HEK293 (cell line): ENCODE results near the gene RBBP8.

Experiments used
- CTCF ChIA-PET: fragments of 350-600 bp; formaldehyde crosslinking; extraction: SDS; loops from one replicate; lab custom pipeline; 2021; ENCODE audit warnings: antibody characterized with exemption; lab: Yijun Ruan, JAX
- POLR2A ChIA-PET: fragments of 300-600 bp; formaldehyde crosslinking; extraction: SDS; loops from one replicate; lab custom pipeline; 2020; ENCODE audit warnings: antibody characterized with exemption, inconsistent platforms; lab: Yijun Ruan, JAX
- H3K27ac ChIP-seq: fragments of 200-500 bp; sonication (Bioruptor generic); 2 replicates; pipeline ENCODE4 v1.5.1; 2014; ENCODE audit warnings: low read depth, low read length, control low read depth, inconsistent platforms; ENCODE audit errors: extremely low read depth
- H3K36me3 ChIP-seq, 2 experiments: fragments of 200-500 bp in 1 of 2; sonication (Bioruptor generic) in 1 of 2; 1 replicate in 1 of 2; 2 replicates in 1 of 2; pipeline ENCODE4 v1.5.1; 2014 to 2017; ENCODE audit warnings: inconsistent platforms in 2 of 2, low read length in 2 of 2; ENCODE audit not compliant: control insufficient read depth in 2 of 2, insufficient read depth in 1 of 2
- H3K4me1 ChIP-seq: fragments of 200-500 bp; sonication (Bioruptor generic); 2 replicates; pipeline ENCODE4 v1.5.1; 2014; ENCODE audit warnings: mild to moderate bottlenecking, low read length, inconsistent platforms; ENCODE audit not compliant: control insufficient read depth, insufficient read depth
- H3K4me3 ChIP-seq: 2 replicates; pipeline ENCODE4 v1.5.1; 2011; ENCODE audit warnings: low read depth, mild to moderate bottlenecking, control low read depth, low read length, moderate library complexity
- H3K9me3 ChIP-seq: fragments of 200-500 bp; sonication (Bioruptor generic); 2 replicates; pipeline ENCODE4 v1.5.1; 2014; ENCODE audit warnings: low read depth, low read length, inconsistent platforms; ENCODE audit not compliant: control insufficient read depth, insufficient read depth
- GLIS2 ChIP-seq: fragments of 450-650 bp; formaldehyde crosslinking; IDR thresholded peaks from 2 replicates; pipeline ENCODE4 v1.5.1; 2016; ENCODE audit warnings: missing biosample characterization, missing genetic modification characterization
- OVOL3 ChIP-seq: fragments of 450-650 bp; formaldehyde crosslinking; IDR thresholded peaks from 2 replicates; pipeline ENCODE4 v1.5.1; 2016; ENCODE audit warnings: missing biosample characterization, missing genetic modification characterization
- SCRT1 ChIP-seq: fragments of 450-650 bp; formaldehyde crosslinking; IDR thresholded peaks from 2 replicates; pipeline ENCODE4 v1.5.1; 2016; ENCODE audit warnings: missing biosample characterization, missing genetic modification characterization, borderline replicate concordance
- SCRT2 ChIP-seq: fragments of 450-650 bp; formaldehyde crosslinking; IDR thresholded peaks from 2 replicates; pipeline ENCODE4 v1.5.1; 2016; ENCODE audit warnings: missing biosample characterization, missing genetic modification characterization
- ZBTB17 ChIP-seq: fragments of 450-650 bp; formaldehyde crosslinking; IDR thresholded peaks from 2 replicates; pipeline ENCODE4 v1.5.1; 2016; ENCODE audit warnings: missing biosample characterization, missing genetic modification characterization
- ZBTB20 ChIP-seq: fragments of 450-650 bp; formaldehyde crosslinking; IDR thresholded peaks from 2 replicates; pipeline ENCODE4 v1.5.1; 2016; ENCODE audit warnings: missing biosample characterization, missing genetic modification characterization
- ZFP37 ChIP-seq: fragments of 450-650 bp; formaldehyde crosslinking; IDR thresholded peaks from 2 replicates; pipeline ENCODE4 v1.5.1; 2016; ENCODE audit warnings: missing biosample characterization, missing genetic modification characterization
- ZFP41 ChIP-seq: fragments of 450-650 bp; formaldehyde crosslinking; IDR thresholded peaks from 2 replicates; pipeline ENCODE4 v1.5.1; 2016; ENCODE audit warnings: missing biosample characterization, missing genetic modification characterization, borderline replicate concordance
- ZNF133 ChIP-seq: fragments of 450-650 bp; formaldehyde crosslinking; IDR thresholded peaks from 2 replicates; pipeline ENCODE4 v1.5.1; 2016; ENCODE audit warnings: missing biosample characterization, missing genetic modification characterization
- ZNF155 ChIP-seq: fragments of 450-650 bp; formaldehyde crosslinking; IDR thresholded peaks from 2 replicates; pipeline ENCODE4 v1.5.1; 2016; ENCODE audit warnings: missing biosample characterization, missing genetic modification characterization
- ZNF202 ChIP-seq: fragments of 450-650 bp; formaldehyde crosslinking; IDR thresholded peaks from 2 replicates; pipeline ENCODE4 v1.5.1; 2016; ENCODE audit warnings: missing biosample characterization, missing genetic modification characterization, borderline replicate concordance
- ZNF223 ChIP-seq: fragments of 450-650 bp; formaldehyde crosslinking; IDR thresholded peaks from 2 replicates; pipeline ENCODE4 v1.5.1; 2016; ENCODE audit warnings: missing biosample characterization, missing genetic modification characterization
- ZNF239 ChIP-seq: fragments of 450-650 bp; formaldehyde crosslinking; IDR thresholded peaks from 2 replicates; pipeline ENCODE4 v1.5.1; 2016; ENCODE audit warnings: missing biosample characterization, missing genetic modification characterization
- ZNF248 ChIP-seq: fragments of 450-650 bp; formaldehyde crosslinking; IDR thresholded peaks from 2 replicates; pipeline ENCODE4 v1.5.1; 2017; ENCODE audit warnings: missing biosample characterization, missing genetic modification characterization
- ZNF335 ChIP-seq: fragments of 450-650 bp; formaldehyde crosslinking; conservative IDR thresholded peaks from 2 replicates; pipeline ENCODE4 v1.5.1; 2016; ENCODE audit warnings: missing biosample characterization, missing genetic modification characterization
- ZNF37A ChIP-seq: fragments of 450-650 bp; IDR thresholded peaks from 2 replicates; pipeline ENCODE4 v1.5.1; 2018; ENCODE audit warnings: missing biosample characterization, missing genetic modification characterization
- ZNF394 ChIP-seq: fragments of 450-650 bp; formaldehyde crosslinking; IDR thresholded peaks from 2 replicates; pipeline ENCODE4 v1.5.1; 2016; ENCODE audit warnings: missing biosample characterization, missing genetic modification characterization, mild to moderate bottlenecking, moderate library complexity, borderline replicate concordance
- ZNF473 ChIP-seq: fragments of 450-650 bp; formaldehyde crosslinking; IDR thresholded peaks from 2 replicates; pipeline ENCODE4 v1.5.1; 2017; ENCODE audit warnings: missing biosample characterization, missing genetic modification characterization
- ZNF48 ChIP-seq: fragments of 450-650 bp; formaldehyde crosslinking; IDR thresholded peaks from 2 replicates; pipeline ENCODE4 v1.5.1; 2016; ENCODE audit warnings: missing biosample characterization, missing genetic modification characterization
- ZNF560 ChIP-seq: fragments of 450-650 bp; formaldehyde crosslinking; IDR thresholded peaks from 2 replicates; pipeline ENCODE4 v1.5.1; 2017; ENCODE audit warnings: missing biosample characterization, missing genetic modification characterization, borderline replicate concordance
- ZNF624 ChIP-seq: fragments of 450-650 bp; formaldehyde crosslinking; IDR thresholded peaks from 2 replicates; pipeline ENCODE4 v1.5.1; 2017; ENCODE audit warnings: missing biosample characterization, missing genetic modification characterization
- ZNF660 ChIP-seq: fragments of 450-650 bp; IDR thresholded peaks from 2 replicates; pipeline ENCODE4 v1.5.1; 2018; ENCODE audit warnings: missing biosample characterization, mild to moderate bottlenecking, missing genetic modification characterization
- ZNF670 ChIP-seq: fragments of 450-650 bp; formaldehyde crosslinking; IDR thresholded peaks from 2 replicates; pipeline ENCODE4 v1.5.1; 2016; ENCODE audit warnings: missing biosample characterization, missing genetic modification characterization, low read depth
- ZNF707 ChIP-seq: fragments of 450-650 bp; formaldehyde crosslinking; IDR thresholded peaks from 2 replicates; pipeline ENCODE4 v1.5.1; 2016; ENCODE audit warnings: missing biosample characterization, missing genetic modification characterization
- ZNF747 ChIP-seq: fragments of 450-650 bp; formaldehyde crosslinking; IDR thresholded peaks from 2 replicates; pipeline ENCODE4 v1.5.1; 2016; ENCODE audit warnings: missing biosample characterization, missing genetic modification characterization
- ZNF76 ChIP-seq: fragments of 450-650 bp; formaldehyde crosslinking; IDR thresholded peaks from 2 replicates; pipeline ENCODE4; 2016; ENCODE audit warnings: low read depth, missing biosample characterization, missing genetic modification characterization, borderline replicate concordance
- TF ChIP-seq, protein P1 (sequence below): sonication (generic); formaldehyde crosslinking; IDR thresholded peaks from 2 replicates; pipeline ENCODE4 v1.8.1; 2022; ENCODE audit warnings: mild to moderate bottlenecking, moderate library complexity, missing genetic modification reagents
- TF ChIP-seq, protein P2 (sequence below): fragments of 450-650 bp; formaldehyde crosslinking; IDR thresholded peaks from 2 replicates; pipeline ENCODE4 v1.5.1; 2017; ENCODE audit warnings: missing biosample characterization, missing genetic modification characterization
- TF ChIP-seq, protein P3 (sequence below): fragments of 450-650 bp; formaldehyde crosslinking; IDR thresholded peaks from 2 replicates; pipeline ENCODE4 v1.5.1; 2016; ENCODE audit warnings: missing biosample characterization, missing genetic modification characterization, borderline replicate concordance
- TF ChIP-seq, protein P4 (sequence below): fragments of 450-650 bp; formaldehyde crosslinking; IDR thresholded peaks from 2 replicates; pipeline ENCODE4 v1.5.1; 2016; ENCODE audit warnings: missing biosample characterization, missing genetic modification characterization
- TF ChIP-seq, protein P5 (sequence below): fragments of 450-650 bp; formaldehyde crosslinking; IDR thresholded peaks from 2 replicates; pipeline ENCODE4 v1.5.1; 2016; ENCODE audit warnings: missing biosample characterization, missing genetic modification characterization, low read depth

RBBP8 gene

DNA sequence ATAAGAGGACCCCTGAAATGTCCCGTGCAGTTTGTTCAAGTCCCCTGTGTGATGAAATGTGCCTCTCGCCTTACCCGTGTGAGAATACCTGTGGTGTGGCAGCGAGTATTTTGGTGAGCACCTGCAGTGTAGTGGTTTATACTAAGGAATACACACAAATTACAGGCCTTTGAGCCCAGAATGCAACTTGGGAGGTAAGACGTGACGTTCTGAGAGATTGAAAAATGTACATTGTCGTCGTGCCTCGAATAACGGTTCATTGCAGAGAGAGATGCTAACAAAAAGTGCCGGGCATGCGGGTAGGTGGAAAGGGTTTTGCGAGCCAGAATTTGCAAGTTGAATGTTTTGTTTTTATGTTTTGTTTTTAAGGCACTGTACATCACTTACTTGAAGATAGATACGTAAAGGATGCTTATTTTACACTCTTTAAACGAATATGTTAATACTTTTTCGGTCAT, 867 bp downstream of the RBBP8 start:
- Histone ChIP-seq H3K9me3 (no peaks in the 10 kb centered on the region), H3K4me1 (peaks cover 5% of the 10 kb centered on the region), H3K27ac (peak overlapping the region; percentile 95), H3K36me3 (peaks cover 21 to 23% of the 10 kb centered on the region in 2 experiments; a peak in 2 of 3 replicates), H3K4me3 (peak overlapping the region; percentile 60)
- ChIA-PET POLR2A (interaction anchor here (0.6 to 1.5 kb wide), 5 partner anchors 12 to 67 kb away, joined by 3 to 11 read pairs (median 4); no protein-coding TSS in a partner anchor), CTCF (interaction anchor here (1.5 kb wide), 1 partner anchor 120 kb away, joined by 5 read pairs; no protein-coding TSS in a partner anchor)
- TF ChIP-seq, protein P1, sequence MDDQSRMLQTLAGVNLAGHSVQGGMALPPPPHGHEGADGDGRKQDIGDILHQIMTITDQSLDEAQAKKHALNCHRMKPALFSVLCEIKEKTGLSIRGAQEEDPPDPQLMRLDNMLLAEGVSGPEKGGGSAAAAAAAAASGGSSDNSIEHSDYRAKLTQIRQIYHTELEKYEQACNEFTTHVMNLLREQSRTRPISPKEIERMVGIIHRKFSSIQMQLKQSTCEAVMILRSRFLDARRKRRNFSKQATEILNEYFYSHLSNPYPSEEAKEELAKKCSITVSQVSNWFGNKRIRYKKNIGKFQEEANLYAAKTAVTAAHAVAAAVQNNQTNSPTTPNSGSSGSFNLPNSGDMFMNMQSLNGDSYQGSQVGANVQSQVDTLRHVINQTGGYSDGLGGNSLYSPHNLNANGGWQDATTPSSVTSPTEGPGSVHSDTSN = no peak
- TF ChIP-seq ZNF155 (no peak), ZNF560 (tag by site-specific recombination) (no peak), ZFP41 (tag by site-specific recombination) (no peak), ZNF660 (tag by site-specific recombination) (no peak), ZNF624 (tag by site-specific recombination) (no peak), ZBTB17 (tag by site-specific recombination) (peak; percentile 9; the same call in 1 of the 2 replicates), GLIS2 (tag by site-specific recombination) (no peak), ZNF37A (tag by site-specific recombination) (no peak), ZNF202 (tag by site-specific recombination) (no peak), ZNF239 (tag by site-specific recombination) (no peak), ZNF473 (tag by site-specific recombination) (no peak), ZNF747 (no peak), SCRT2 (no peak), ZNF394 (tag by site-specific recombination) (no peak), ZNF248 (tag by site-specific recombination) (no peak), ZNF48 (tag by site-specific recombination) (no peak), SCRT1 (tag by site-specific recombination) (no peak), ZBTB20 (tag by site-specific recombination) (no peak), ZNF335 (peak; percentile 90), ZNF223 (no peak), OVOL3 (peak; percentile 35; the same call in 1 of the 2 replicates), ZNF670 (no peak), ZNF76 (0 out of 2 replicates have a peak, but pooled peaks have one; percentile 51), ZFP37 (no peak), ZNF133 (no peak), ZNF707 (no peak)
- TF ChIP-seq, protein P2, sequence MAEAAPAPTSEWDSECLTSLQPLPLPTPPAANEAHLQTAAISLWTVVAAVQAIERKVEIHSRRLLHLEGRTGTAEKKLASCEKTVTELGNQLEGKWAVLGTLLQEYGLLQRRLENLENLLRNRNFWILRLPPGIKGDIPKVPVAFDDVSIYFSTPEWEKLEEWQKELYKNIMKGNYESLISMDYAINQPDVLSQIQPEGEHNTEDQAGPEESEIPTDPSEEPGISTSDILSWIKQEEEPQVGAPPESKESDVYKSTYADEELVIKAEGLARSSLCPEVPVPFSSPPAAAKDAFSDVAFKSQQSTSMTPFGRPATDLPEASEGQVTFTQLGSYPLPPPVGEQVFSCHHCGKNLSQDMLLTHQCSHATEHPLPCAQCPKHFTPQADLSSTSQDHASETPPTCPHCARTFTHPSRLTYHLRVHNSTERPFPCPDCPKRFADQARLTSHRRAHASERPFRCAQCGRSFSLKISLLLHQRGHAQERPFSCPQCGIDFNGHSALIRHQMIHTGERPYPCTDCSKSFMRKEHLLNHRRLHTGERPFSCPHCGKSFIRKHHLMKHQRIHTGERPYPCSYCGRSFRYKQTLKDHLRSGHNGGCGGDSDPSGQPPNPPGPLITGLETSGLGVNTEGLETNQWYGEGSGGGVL (tag by site-specific recombination) = no peak
- TF ChIP-seq, protein P3, sequence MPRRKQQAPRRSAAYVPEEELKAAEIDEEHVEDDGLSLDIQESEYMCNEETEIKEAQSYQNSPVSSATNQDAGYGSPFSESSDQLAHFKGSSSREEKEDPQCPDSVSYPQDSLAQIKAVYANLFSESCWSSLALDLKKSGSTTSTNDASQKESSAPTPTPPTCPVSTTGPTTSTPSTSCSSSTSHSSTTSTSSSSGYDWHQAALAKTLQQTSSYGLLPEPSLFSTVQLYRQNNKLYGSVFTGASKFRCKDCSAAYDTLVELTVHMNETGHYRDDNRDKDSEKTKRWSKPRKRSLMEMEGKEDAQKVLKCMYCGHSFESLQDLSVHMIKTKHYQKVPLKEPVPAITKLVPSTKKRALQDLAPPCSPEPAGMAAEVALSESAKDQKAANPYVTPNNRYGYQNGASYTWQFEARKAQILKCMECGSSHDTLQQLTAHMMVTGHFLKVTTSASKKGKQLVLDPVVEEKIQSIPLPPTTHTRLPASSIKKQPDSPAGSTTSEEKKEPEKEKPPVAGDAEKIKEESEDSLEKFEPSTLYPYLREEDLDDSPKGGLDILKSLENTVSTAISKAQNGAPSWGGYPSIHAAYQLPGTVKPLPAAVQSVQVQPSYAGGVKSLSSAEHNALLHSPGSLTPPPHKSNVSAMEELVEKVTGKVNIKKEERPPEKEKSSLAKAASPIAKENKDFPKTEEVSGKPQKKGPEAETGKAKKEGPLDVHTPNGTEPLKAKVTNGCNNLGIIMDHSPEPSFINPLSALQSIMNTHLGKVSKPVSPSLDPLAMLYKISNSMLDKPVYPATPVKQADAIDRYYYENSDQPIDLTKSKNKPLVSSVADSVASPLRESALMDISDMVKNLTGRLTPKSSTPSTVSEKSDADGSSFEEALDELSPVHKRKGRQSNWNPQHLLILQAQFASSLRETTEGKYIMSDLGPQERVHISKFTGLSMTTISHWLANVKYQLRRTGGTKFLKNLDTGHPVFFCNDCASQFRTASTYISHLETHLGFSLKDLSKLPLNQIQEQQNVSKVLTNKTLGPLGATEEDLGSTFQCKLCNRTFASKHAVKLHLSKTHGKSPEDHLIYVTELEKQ (tag by site-specific recombination) = no peak
- TF ChIP-seq, protein P4, sequence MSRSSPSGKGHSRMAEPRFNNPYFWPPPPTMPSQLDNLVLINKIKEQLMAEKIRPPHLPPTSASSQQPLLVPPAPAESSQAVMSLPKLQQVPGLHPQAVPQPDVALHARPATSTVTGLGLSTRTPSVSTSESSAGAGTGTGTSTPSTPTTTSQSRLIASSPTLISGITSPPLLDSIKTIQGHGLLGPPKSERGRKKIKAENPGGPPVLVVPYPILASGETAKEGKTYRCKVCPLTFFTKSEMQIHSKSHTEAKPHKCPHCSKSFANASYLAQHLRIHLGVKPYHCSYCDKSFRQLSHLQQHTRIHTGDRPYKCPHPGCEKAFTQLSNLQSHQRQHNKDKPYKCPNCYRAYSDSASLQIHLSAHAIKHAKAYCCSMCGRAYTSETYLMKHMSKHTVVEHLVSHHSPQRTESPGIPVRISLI (tag by site-specific recombination) = no peak
- TF ChIP-seq, protein P5, sequence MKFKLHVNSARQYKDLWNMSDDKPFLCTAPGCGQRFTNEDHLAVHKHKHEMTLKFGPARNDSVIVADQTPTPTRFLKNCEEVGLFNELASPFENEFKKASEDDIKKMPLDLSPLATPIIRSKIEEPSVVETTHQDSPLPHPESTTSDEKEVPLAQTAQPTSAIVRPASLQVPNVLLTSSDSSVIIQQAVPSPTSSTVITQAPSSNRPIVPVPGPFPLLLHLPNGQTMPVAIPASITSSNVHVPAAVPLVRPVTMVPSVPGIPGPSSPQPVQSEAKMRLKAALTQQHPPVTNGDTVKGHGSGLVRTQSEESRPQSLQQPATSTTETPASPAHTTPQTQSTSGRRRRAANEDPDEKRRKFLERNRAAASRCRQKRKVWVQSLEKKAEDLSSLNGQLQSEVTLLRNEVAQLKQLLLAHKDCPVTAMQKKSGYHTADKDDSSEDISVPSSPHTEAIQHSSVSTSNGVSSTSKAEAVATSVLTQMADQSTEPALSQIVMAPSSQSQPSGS (tag by site-specific recombination) = no peak
